B cell (primary cell): ENCODE measurements around the gene RPP40. TPM values are rescaled to one million over a fixed set of nuclear protein-coding genes. Genes with fewer than 3 reads are reported as not detected.

Experiments used
- ATAC-seq: fragments of 200-7000 bp; cut with Tn5 transposase; one replicate; pipeline ENCODE4 v1.10.0; 2021; ENCODE audit warnings: low read depth, mild to moderate bottlenecking, moderate number of reproducible peaks, moderate library complexity
- CTCF ChIA-PET: fragments of 350-600 bp; sonication (Branson Sonifier 250); formaldehyde crosslinking; loops from one replicate; lab custom pipeline; 2021; ENCODE audit warnings: antibody characterized with exemption, inconsistent platforms; lab: Charles Lee
- POLR2A ChIA-PET: fragments of 350-600 bp; sonication (Branson Sonifier 250); formaldehyde crosslinking; loops from one replicate; lab custom pipeline; 2021; ENCODE audit warnings: antibody characterized with exemption; lab: Charles Lee
- DNase-seq: peaks from one replicate; pipeline ENCODE4 v3.0.0; 2013
- H2AFZ ChIP-seq: 2 replicates; pipeline ENCODE4 v1.6.1; 2012; ENCODE audit warnings: mild to moderate bottlenecking, low read depth, low read length; ENCODE audit not compliant: insufficient read depth, poor library complexity, severe bottlenecking
- H3K27ac ChIP-seq, 2 donors: 1 replicate in 1 of 2; 2 replicates in 1 of 2; pipeline ENCODE4 v1.5.1; 2012 to 2013; ENCODE audit warnings: low read length in 2 of 2, mild to moderate bottlenecking in 2 of 2, moderate library complexity in 1 of 2
- H3K27me3 ChIP-seq, 4 experiments: fragments of 200-600 bp in 1 of 4; sonication (generic) in 1 of 4; replicated peaks in 1 of 4; 1 replicate in 2 of 4; 2 replicates in 2 of 4; pipeline versions ENCODE4 v1.6.1 to v1.7.0; 2013 to 2016; ENCODE audit warnings: low read length in 3 of 4, mild to moderate bottlenecking in 2 of 4, mixed read lengths in 1 of 4, moderate library complexity in 1 of 4; ENCODE audit not compliant: insufficient read depth in 4 of 4, control insufficient read depth in 3 of 4; ENCODE audit errors: control extremely low read depth in 1 of 4
- H3K36me3 ChIP-seq, 2 experiments: replicated peaks in 1 of 2; 1 replicate in 1 of 2; 2 replicates in 1 of 2; pipeline versions ENCODE4 v1.6.1 to v1.7.1; 2013; ENCODE audit warnings: low read length in 1 of 2; ENCODE audit not compliant: insufficient read depth in 2 of 2, control insufficient read depth in 1 of 2; ENCODE audit errors: control extremely low read depth in 1 of 2, extremely low read depth in 1 of 2
- H3K4me1 ChIP-seq, 2 donors: fragments of 200-600 bp in 1 of 2; sonication (generic) in 1 of 2; 1 replicate in 1 of 2; 2 replicates in 1 of 2; pipeline versions ENCODE4 v1.5.1 to v1.6.1; 2013 to 2017; ENCODE audit warnings: low read length in 2 of 2; ENCODE audit not compliant: control insufficient read depth in 2 of 2, insufficient read depth in 2 of 2
- H3K4me2 ChIP-seq: replicated peaks from 2 replicates; pipeline ENCODE3; 2012; ENCODE audit warnings: mild to moderate bottlenecking, low read depth, low read length; ENCODE audit not compliant: poor library complexity, severe bottlenecking
- H3K4me3 ChIP-seq, 5 experiments: fragments of 200-600 bp in 1 of 5; sonication (generic) in 1 of 5; 1 replicate in 3 of 5; 2 replicates in 2 of 5; pipeline versions ENCODE4 v1.5.1 to v1.7.0; 2011 to 2016; ENCODE audit warnings: low read length in 4 of 5, mild to moderate bottlenecking in 4 of 5, low read depth in 2 of 5, control low read depth in 1 of 5, moderate library complexity in 1 of 5; ENCODE audit not compliant: insufficient read depth in 1 of 5; ENCODE audit errors: control extremely low read depth in 1 of 5, extremely low read depth in 1 of 5
- H3K79me2 ChIP-seq: fragments of 200-600 bp; sonication (generic); one replicate; pipeline ENCODE4 v1.6.0; 2016; ENCODE audit warnings: low read length; ENCODE audit not compliant: control insufficient read depth, insufficient read depth
- H3K9ac ChIP-seq: fragments of 200-600 bp; sonication (generic); 2 replicates; pipeline ENCODE4 v1.6.1; 2017; ENCODE audit warnings: mild to moderate bottlenecking, low read length, moderate library complexity
- H3K9me3 ChIP-seq, 3 donors: one replicate each; pipeline versions ENCODE4 v1.6.1 to v1.7.1; 2013; ENCODE audit warnings: low read length in 2 of 3; ENCODE audit not compliant: control insufficient read depth in 2 of 3, insufficient read depth in 1 of 3; ENCODE audit errors: control extremely low read depth in 1 of 3
- H4K20me1 ChIP-seq: 2 replicates; pipeline ENCODE4 v1.6.0; 2012; ENCODE audit warnings: mild to moderate bottlenecking, low read length; ENCODE audit not compliant: insufficient read depth, control insufficient read depth, poor library complexity, severe bottlenecking
- H3K27ac Mint-ChIP-seq: one replicate; pipeline ENCODE4 v1.8.0; 2021; ENCODE audit warnings: mixed read lengths
- H3K27me3 Mint-ChIP-seq: one replicate; pipeline ENCODE4 v1.8.0; 2021; ENCODE audit warnings: mixed read lengths
- H3K4me1 Mint-ChIP-seq: one replicate; pipeline ENCODE4 v1.8.0; 2021; ENCODE audit warnings: mixed read lengths
- H3K4me3 Mint-ChIP-seq: one replicate; pipeline ENCODE4 v1.8.0; 2021; ENCODE audit warnings: mixed read lengths
- H3K9me3 Mint-ChIP-seq: one replicate; pipeline ENCODE4 v1.8.0; 2022; ENCODE audit warnings: mixed read lengths; ENCODE audit not compliant: insufficient read depth
- EZH2 ChIP-seq: IDR thresholded peaks from 2 replicates; pipeline ENCODE4 v1.6.1; 2012; ENCODE audit warnings: borderline replicate concordance, low read depth, mild to moderate bottlenecking, moderate library complexity, low read length; ENCODE audit not compliant: insufficient read depth, poor library complexity, severe bottlenecking
- WGBS: methylation state at CpG from one replicate; pipeline ENCODE4 v1.1.5; 2013; ENCODE audit warnings: missing lambda C conversion rate; ENCODE audit not compliant: insufficient coverage; 5-methylcytosine and 5-hydroxymethylcytosine counted together
- intact Hi-C: fragments of 100-400 bp; cut with micrococcal nuclease; formaldehyde crosslinking; loops from one replicate; pipeline ENCODE4 v1.10.0; 2022
- polyA plus RNA-seq: library from polyadenylated mRNA; depleted of rRNA; stranded (reverse); fragments of >200 nt; gene quantifications from 2 replicates; pipeline ENCODE4 v1.2.3, GENCODE V29; 2012
- total RNA-seq, 2 donors: library from RNA; stranded (reverse); fragments of 120-200 nt in 1 of 2; gene quantifications; 1 replicate in 1 of 2; 2 replicates in 1 of 2; pipeline versions ENCODE4 v1.2.3 to v1.2.4, GENCODE V29; 2013 to 2022
- TF ChIP-seq, protein P1 (sequence below): fragments of 200-600 bp; IDR thresholded peaks from one replicate; pipeline ENCODE4 v1.8.0; 2022; ENCODE audit warnings: antibody characterized with exemption, mild to moderate bottlenecking

RPP40 gene
- total and polyA plus RNA-seq, 2 donors (not counting 1 experiment from before 2014, with no cell fraction given) = 2.7 to 3.8 TPM

DNA sequence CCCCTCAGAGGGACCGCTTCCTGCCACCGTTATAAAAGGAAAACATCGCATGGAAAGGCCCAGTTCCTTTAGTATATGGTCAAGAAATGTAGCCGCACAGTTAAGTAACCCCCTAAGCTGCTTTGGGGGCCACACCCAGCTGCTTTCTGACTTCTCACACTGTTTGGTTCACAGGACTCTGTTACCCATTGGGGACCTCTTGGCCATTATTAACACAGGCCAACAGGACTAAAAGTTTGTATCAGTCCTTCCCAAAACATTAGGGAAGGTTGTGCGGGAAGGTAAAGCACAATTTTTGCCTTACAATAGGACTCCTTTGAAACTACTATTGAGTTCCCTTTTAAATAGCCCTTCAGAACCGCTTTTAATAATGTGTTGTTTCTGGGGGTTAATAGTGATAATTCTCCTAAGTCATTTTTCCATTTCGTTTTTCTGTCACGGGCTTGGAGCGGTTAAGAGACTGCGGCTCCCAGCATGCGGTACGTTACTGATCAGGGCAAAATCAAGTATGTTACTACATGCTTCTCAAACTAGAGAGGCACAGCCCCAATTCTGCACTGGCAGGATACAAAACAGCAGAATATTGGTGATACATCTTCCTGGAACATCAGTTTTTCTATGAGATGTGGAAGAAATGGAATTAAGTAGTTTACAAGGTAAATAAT lies 668 bp upstream of the RPP40 start:
- Histone ChIP-seq H3K9ac (peak overlapping the region; percentile 80), H3K4me2 (peak overlapping the region; percentile 92), H3K4me3 (peak overlapping the region; percentile 34 to 82 (median 70)), H4K20me1 (no peaks in the 10 kb centered on the region), H3K9me3 (no peaks in the 10 kb centered on the region), H3K4me1 (peaks cover 6 to 14% of the 10 kb centered on the region in 2 donors), H3K27me3 (no peaks in the 10 kb centered on the region), H3K27ac (peak overlapping the region; percentile 81 to 90), H2AFZ (peak overlapping the region; percentile 100), H3K36me3 (peaks cover 0 to 13% of the 10 kb centered on the region in 2 experiments), H3K79me2 (no peaks in the 10 kb centered on the region)
- ChIA-PET CTCF (interaction anchor here (0.9 to 1.6 kb wide), 5 partner anchors 11 to 1403 kb away, joined by 3 read pairs; partner anchors contain the start of genes FARS2 and PPP1R3G), POLR2A (interaction anchor here (1.1 kb wide), 1 partner anchor 257 kb away, joined by 4 read pairs; the partner anchor contains the start of genes FARS2 and LYRM4)
- Mint-ChIP-seq H3K4me1 (peaks cover 10% of the 10 kb centered on the region), H3K9me3 (no peaks in the 10 kb centered on the region), H3K27ac (peak overlapping the region; percentile 99), H3K27me3 (no peaks in the 10 kb centered on the region), H3K4me3 (peak overlapping the region; percentile 98)
- WGBS = 59% methylated on average over 10 of the region's 12 CpGs
- TF ChIP-seq, protein P1, sequence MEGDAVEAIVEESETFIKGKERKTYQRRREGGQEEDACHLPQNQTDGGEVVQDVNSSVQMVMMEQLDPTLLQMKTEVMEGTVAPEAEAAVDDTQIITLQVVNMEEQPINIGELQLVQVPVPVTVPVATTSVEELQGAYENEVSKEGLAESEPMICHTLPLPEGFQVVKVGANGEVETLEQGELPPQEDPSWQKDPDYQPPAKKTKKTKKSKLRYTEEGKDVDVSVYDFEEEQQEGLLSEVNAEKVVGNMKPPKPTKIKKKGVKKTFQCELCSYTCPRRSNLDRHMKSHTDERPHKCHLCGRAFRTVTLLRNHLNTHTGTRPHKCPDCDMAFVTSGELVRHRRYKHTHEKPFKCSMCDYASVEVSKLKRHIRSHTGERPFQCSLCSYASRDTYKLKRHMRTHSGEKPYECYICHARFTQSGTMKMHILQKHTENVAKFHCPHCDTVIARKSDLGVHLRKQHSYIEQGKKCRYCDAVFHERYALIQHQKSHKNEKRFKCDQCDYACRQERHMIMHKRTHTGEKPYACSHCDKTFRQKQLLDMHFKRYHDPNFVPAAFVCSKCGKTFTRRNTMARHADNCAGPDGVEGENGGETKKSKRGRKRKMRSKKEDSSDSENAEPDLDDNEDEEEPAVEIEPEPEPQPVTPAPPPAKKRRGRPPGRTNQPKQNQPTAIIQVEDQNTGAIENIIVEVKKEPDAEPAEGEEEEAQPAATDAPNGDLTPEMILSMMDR = no peak
- TF ChIP-seq EZH2 = no peak
- no peak for DNase-seq
- ATAC-seq = no peak
- intact Hi-C loops = loop anchor here (2.0 to 10.0 kb wide), 4 partner anchors 138 to 1650 kb away; partner anchors contain the start of gene ECI2

DNA sequence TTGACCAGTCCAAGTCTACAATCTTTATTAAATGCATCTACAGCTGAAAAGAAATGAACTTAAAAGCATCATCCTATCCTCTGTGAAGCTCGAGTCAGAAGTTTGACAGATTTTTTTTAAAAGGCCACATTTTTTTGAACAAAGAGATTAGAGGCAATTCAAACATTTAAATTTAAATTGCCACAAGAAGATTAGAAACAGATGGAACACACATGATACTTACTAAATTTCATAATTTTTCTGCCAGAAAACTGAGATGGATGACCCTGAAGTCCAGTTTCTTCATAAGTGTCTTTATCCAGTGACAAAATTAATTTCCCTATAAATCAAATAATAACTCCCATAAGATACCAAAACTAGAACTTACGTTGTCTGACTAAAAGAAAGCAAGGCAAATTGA lies 4.3 kb downstream of the RPP40 start:
- H3K27ac Mint-ChIP-seq = no peak overlapping the region
- no peaks in the 10 kb centered on the region for H3K9me3 ChIP-seq
- H3K4me3 ChIP-seq = no peak overlapping the region
- no peaks in the 10 kb centered on the region for H3K27me3 Mint-ChIP-seq
- H2AFZ ChIP-seq = no peak overlapping the region
- ChIA-PET CTCF (no interaction called here), POLR2A (no interaction called here)
- peaks cover 5 to 40% of the 10 kb centered on the region in 2 experiments for H3K36me3 ChIP-seq
- H3K27me3 ChIP-seq = no peaks in the 10 kb centered on the region
- no peak for DNase-seq
- intact Hi-C loops = no loop called here
- H3K27ac ChIP-seq = no peak overlapping the region
- H3K4me1 ChIP-seq = peaks cover 4 to 12% of the 10 kb centered on the region in 2 donors
- no peaks in the 10 kb centered on the region for H3K9me3 Mint-ChIP-seq
- TF ChIP-seq EZH2 = no peak
- TF ChIP-seq, protein P1 = no peak
- no peaks in the 10 kb centered on the region for H3K79me2 ChIP-seq
- no peaks in the 10 kb centered on the region for H4K20me1 ChIP-seq
- H3K4me1 Mint-ChIP-seq = peaks cover 8% of the 10 kb centered on the region
- H3K4me2 ChIP-seq = no peak overlapping the region
- WGBS = no CpG with 5 or more reads among the region's 2 CpGs
- H3K9ac ChIP-seq = no peak overlapping the region
- H3K4me3 Mint-ChIP-seq = no peak overlapping the region
- no peak for ATAC-seq
